ENCODE measurements around the gene GCK.
"Not testable (repeated sequence)": the region's sequence is repeated elsewhere in the genome, so short reads cannot be mapped to it uniquely, and the experiment has no call there.

Gene GCK

GRCh38 chr7:44173911-44174693, 15.1 kb downstream of the GCK start:
- TF ChIP-seq, protein P1, sequence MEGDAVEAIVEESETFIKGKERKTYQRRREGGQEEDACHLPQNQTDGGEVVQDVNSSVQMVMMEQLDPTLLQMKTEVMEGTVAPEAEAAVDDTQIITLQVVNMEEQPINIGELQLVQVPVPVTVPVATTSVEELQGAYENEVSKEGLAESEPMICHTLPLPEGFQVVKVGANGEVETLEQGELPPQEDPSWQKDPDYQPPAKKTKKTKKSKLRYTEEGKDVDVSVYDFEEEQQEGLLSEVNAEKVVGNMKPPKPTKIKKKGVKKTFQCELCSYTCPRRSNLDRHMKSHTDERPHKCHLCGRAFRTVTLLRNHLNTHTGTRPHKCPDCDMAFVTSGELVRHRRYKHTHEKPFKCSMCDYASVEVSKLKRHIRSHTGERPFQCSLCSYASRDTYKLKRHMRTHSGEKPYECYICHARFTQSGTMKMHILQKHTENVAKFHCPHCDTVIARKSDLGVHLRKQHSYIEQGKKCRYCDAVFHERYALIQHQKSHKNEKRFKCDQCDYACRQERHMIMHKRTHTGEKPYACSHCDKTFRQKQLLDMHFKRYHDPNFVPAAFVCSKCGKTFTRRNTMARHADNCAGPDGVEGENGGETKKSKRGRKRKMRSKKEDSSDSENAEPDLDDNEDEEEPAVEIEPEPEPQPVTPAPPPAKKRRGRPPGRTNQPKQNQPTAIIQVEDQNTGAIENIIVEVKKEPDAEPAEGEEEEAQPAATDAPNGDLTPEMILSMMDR (conservative IDR thresholded peaks at IDR 0.05; ENCODE audit: control insufficient read depth, insufficient read depth, low read depth, low read length), result no peak
- H3K4me3 ChIP-seq (ENCODE audit: control insufficient read depth, low read depth, low read length), result no peak overlapping the region
- no peak for DNase-seq (ENCODE audit: low read depth)

GRCh38 chr7:44172803-44173424, 16.3 kb downstream of the GCK start:
- no peak for DNase-seq (ENCODE audit: low read depth)
- TF ChIP-seq, protein P1 (conservative IDR thresholded peaks at IDR 0.05; ENCODE audit: control insufficient read depth, insufficient read depth, low read depth, low read length), result no peak
- no peak overlapping the region for H3K4me3 ChIP-seq (ENCODE audit: control insufficient read depth, low read depth, low read length)

- H3K4me3 ChIP-seq (ENCODE audit: control insufficient read depth, low read depth, low read length), result no peak overlapping the region
- TF ChIP-seq, protein P1 (conservative IDR thresholded peaks at IDR 0.05; ENCODE audit: control insufficient read depth, insufficient read depth, low read depth, low read length), result no peak
- no peak for DNase-seq (ENCODE audit: low read depth)
Measured at GRCh38 chr7:44172352-44172751, 16.9 kb downstream of the GCK start.

DNA sequence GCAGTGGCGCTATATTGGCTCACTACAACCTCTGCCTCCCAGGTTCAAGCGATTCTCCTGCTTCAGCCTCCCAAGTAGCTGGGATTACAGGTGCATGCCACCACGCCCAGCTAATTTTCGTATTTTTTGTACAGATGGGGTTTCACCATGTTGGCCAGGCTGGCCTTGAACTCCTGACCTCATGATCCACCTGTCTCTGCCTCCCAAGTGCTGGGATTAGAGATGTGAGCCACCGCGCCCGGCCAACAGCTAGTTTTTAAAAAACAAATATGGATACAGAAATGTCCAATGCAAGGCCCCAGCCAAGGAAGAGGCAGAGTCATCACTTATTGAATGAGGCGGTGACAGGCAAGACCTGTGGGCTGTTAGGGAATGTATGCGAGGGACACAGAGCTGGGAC, 17.3 kb downstream of the GCK start:
- DNase-seq (ENCODE audit: low read depth), result not testable (repeated sequence)

GRCh38 chr7:44167920-44168319, 21.3 kb downstream of the GCK start:
- TF ChIP-seq, protein P1 (conservative IDR thresholded peaks at IDR 0.05; ENCODE audit: control insufficient read depth, insufficient read depth, low read depth, low read length), result no peak
- no peak for DNase-seq (ENCODE audit: low read depth)
- H3K4me3 ChIP-seq (ENCODE audit: control insufficient read depth, low read depth, low read length), result no peak overlapping the region

More for the DNA sequence above, 17.3 kb downstream of the GCK start:
- H3K4me3 ChIP-seq (ENCODE audit: control insufficient read depth, low read depth, low read length), result not testable (repeated sequence)

GRCh38 chr7:44163591-44163990, 25.6 kb downstream of the GCK start:
- TF ChIP-seq, protein P1 (conservative IDR thresholded peaks at IDR 0.05; ENCODE audit: control insufficient read depth, insufficient read depth, low read depth, low read length), result no peak
- DNase-seq (ENCODE audit: low read depth), result peak; percentile 81
- H3K4me3 ChIP-seq (ENCODE audit: control insufficient read depth, low read depth, low read length), result no peak overlapping the region

- no peak for DNase-seq (ENCODE audit: low read depth)
- TF ChIP-seq, protein P1 (conservative IDR thresholded peaks at IDR 0.05; ENCODE audit: control insufficient read depth, insufficient read depth, low read depth, low read length), result no peak
- H3K4me3 ChIP-seq (ENCODE audit: control insufficient read depth, low read depth, low read length), result no peak overlapping the region
Measured at GRCh38 chr7:44162785-44163395, 26.3 kb downstream of the GCK start.
